A549 (cell line): ENCODE results near the gene TBX10. TPM values are rescaled to one million over a fixed set of nuclear protein-coding genes. Genes with fewer than 3 reads are reported as not detected.

Experiments used
- ATAC-seq, 2 experiments: fragments of 200-7000 bp in 1 of 2; fragments of >200 bp in 1 of 2; cut with Nextera tagmentation in 1 of 2; cut with Tn5 transposase in 1 of 2; 3 replicates each; pipeline versions ENCODE4 v1.8.0 to v1.9.1; 2018 to 2020; ENCODE audit warnings: mild to moderate bottlenecking in 1 of 2, moderate library complexity in 1 of 2
- CTCF ChIA-PET: fragments of 300-600 bp; sonication (Branson Sonifier 250); formaldehyde crosslinking; extraction: SDS; loops from one replicate; lab custom pipeline; 2021; ENCODE audit warnings: antibody characterized with exemption, inconsistent platforms; lab: Yijun Ruan, JAX
- POLR2A ChIA-PET: fragments of 350-600 bp; formaldehyde crosslinking; extraction: SDS; loops from one replicate; lab custom pipeline; 2021; ENCODE audit warnings: antibody characterized with exemption, inconsistent platforms; lab: Yijun Ruan, JAX
- DNase-seq, 2 experiments: peaks; one replicate each; pipeline versions ENCODE4 v3.0.0 to v3.0.0-alpha.2; 2011 to 2016; ENCODE audit warnings: low read depth in 1 of 2, low spot score in 1 of 2
- FAIRE-seq: peaks from 2 replicates; lab custom pipeline; 2011; peaks lifted over from hg19 to GRCh38; lab: Jason Lieb, UNC
- H3K27ac ChIP-seq, 2 experiments: fragments of >200 bp; sonication (Bioruptor Twin); formaldehyde crosslinking; 3 replicates each; pipeline ENCODE4 v1.5.1; 2016 to 2017
- H3K4me1 ChIP-seq: fragments of >200 bp; sonication (Bioruptor Twin); formaldehyde crosslinking; 3 replicates; pipeline ENCODE4 v1.6.1; 2016
- H3K4me2 ChIP-seq: fragments of >200 bp; sonication (Bioruptor Twin); formaldehyde crosslinking; 3 replicates; pipeline ENCODE4 v1.6.1; 2016
- H3K4me3 ChIP-seq: fragments of >200 bp; sonication (Bioruptor Twin); formaldehyde crosslinking; 3 replicates; pipeline ENCODE4 v1.5.1; 2016
- H3K9me3 ChIP-seq: fragments of >200 bp; sonication (Bioruptor Twin); formaldehyde crosslinking; 3 replicates; pipeline ENCODE4 v1.6.1; 2016
- CBX8 ChIP-seq: fragments of 200-600 bp; sonication (generic); IDR thresholded peaks from 2 replicates; pipeline ENCODE4 v1.6.1; 2016
- CEBPB ChIP-seq, 2 experiments: fragments of >200 bp in 1 of 2; sonication (Bioruptor Twin) in 1 of 2; formaldehyde crosslinking in 1 of 2; IDR thresholded peaks; 2 replicates each; pipeline ENCODE4 v1.6.1; 2012 to 2016
- CHD2 ChIP-seq: fragments of 150-350 bp; IDR thresholded peaks from 2 replicates; pipeline ENCODE4 v1.6.1; 2014; ENCODE audit warnings: low read length; ENCODE audit not compliant: partially characterized antibody
- CHD4 ChIP-seq: fragments of 200-600 bp; sonication (generic); IDR thresholded peaks from 2 replicates; pipeline ENCODE4 v1.6.1; 2016; ENCODE audit warnings: antibody characterized with exemption, mild to moderate bottlenecking, borderline replicate concordance
- EHF ChIP-seq: fragments of 250-450 bp; sonication (Bioruptor Pico); IDR thresholded peaks from 2 replicates; pipeline ENCODE4 v1.5.0; 2020; ENCODE audit warnings: mild to moderate bottlenecking
- ESRRA ChIP-seq: fragments of 150-350 bp; IDR thresholded peaks from 2 replicates; pipeline ENCODE4 v1.6.1; 2014; ENCODE audit warnings: mild to moderate bottlenecking, low read length, borderline replicate concordance
- HDAC2 ChIP-seq: fragments of 200-600 bp; sonication (generic); IDR thresholded peaks from 2 replicates; pipeline ENCODE4 v1.6.1; 2016
- RCOR1 ChIP-seq: fragments of 150-350 bp; IDR thresholded peaks from 2 replicates; pipeline ENCODE4 v1.6.1; 2014; ENCODE audit warnings: antibody characterized with exemption, low read length, low read depth
- TP53 ChIP-seq: fragments of 250-450 bp; sonication (Bioruptor Pico); IDR thresholded peaks from 2 replicates; pipeline ENCODE4 v1.5.0; 2021; ENCODE audit warnings: mild to moderate bottlenecking, moderate library complexity
- ZC3H11A ChIP-seq: fragments of 450-650 bp; IDR thresholded peaks from 2 replicates; pipeline ENCODE4 v1.6.1; 2014; ENCODE audit warnings: antibody characterized with exemption, mild to moderate bottlenecking
- ZNF302 ChIP-seq: fragments of 250-450 bp; sonication (Bioruptor Pico); IDR thresholded peaks from 2 replicates; pipeline ENCODE4 v1.9.0; 2021; ENCODE audit warnings: inconsistent platforms, mild to moderate bottlenecking, moderate library complexity
- WGBS: methylation state at CpG from one replicate; pipeline ENCODE4 v1.1.6; 2017; ENCODE audit errors: missing lambda C conversion rate; 5-methylcytosine and 5-hydroxymethylcytosine counted together
- polyA plus RNA-seq, 4 experiments: library from polyadenylated mRNA; depleted of rRNA in 3 of 4; stranded (reverse); fragments of >200 nt; fragmentation: RNase III in 1 of 4; extraction: RNeasy Plus Mini Kit Qiagen cat#74134 plus additional on column Dnase treatment in 1 of 4; gene quantifications; 2 replicates in 3 of 4; 3 replicates in 1 of 4; pipeline ENCODE4 v1.2.3, GENCODE V29; 2011 to 2017
- TF ChIP-seq, protein P1 (sequence below): fragments of 200-600 bp; sonication (generic); IDR thresholded peaks from 2 replicates; pipeline ENCODE4 v1.6.1; 2016; ENCODE audit warnings: antibody characterized with exemption, mild to moderate bottlenecking, moderate library complexity
- TF ChIP-seq, protein P2 (sequence below): fragments of 250-450 bp; sonication (Bioruptor Pico); IDR thresholded peaks from 2 replicates; pipeline ENCODE4 v1.5.0; 2021; ENCODE audit warnings: mild to moderate bottlenecking, moderate library complexity, borderline replicate concordance
- TF ChIP-seq, protein P3 (sequence below): IDR thresholded peaks from 2 replicates; pipeline ENCODE4 v1.6.1; 2012; ENCODE audit warnings: low read depth, borderline replicate concordance
- TF ChIP-seq, protein P4 (sequence below): fragments of 250-450 bp; sonication (Bioruptor Pico); IDR thresholded peaks from 2 replicates; pipeline ENCODE4 v1.5.0; 2020; ENCODE audit warnings: low read depth, mild to moderate bottlenecking, moderate library complexity
- TF ChIP-seq, protein P5 (sequence below): fragments of >200 bp; sonication (Bioruptor Twin); formaldehyde crosslinking; IDR thresholded peaks from 2 replicates; pipeline ENCODE4 v1.6.1; 2016
- TF ChIP-seq, protein P6 (sequence below): fragments of 450-650 bp; IDR thresholded peaks from 2 replicates; pipeline ENCODE4 v1.6.1; 2014; ENCODE audit warnings: antibody characterized with exemption

TBX10 gene
- polyA plus RNA-seq, 2 of the 4 experiments (the other 2 are of a cell fraction): not detected

DNA sequence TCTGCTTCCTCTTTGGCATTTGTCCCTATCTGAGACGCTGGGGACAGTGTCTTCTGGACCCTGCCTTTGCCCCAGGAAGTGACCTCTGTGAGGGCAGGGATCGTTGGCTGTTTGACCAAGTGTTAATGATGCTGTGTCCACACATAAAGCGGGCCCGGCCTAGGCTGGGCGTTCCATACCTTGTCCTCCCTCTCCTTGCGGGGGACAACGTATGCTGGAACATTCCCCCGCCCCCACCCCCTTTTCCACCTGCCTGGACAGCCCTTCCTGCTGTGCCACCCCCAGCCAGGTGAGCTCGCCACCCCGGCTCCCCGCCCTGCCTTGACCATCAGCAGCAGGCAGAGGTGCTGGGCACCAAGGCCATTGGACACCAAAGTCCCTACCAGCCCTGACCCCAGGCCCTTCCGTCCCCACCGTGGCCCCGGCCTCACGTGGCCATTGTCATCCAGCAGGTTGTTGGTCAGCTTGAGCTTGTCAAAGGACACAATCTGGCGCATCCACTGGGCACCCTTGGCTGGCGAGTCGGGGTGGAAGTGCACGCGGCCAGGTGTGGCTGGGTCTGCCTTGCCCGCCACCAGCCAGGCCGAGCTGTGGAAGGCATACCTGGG, 5.7 kb downstream of the TBX10 start:
- no peak overlapping the region for H3K4me3 ChIP-seq
- POLR2A ChIA-PET: no interaction called here
- DNase-seq (no peak), ATAC-seq (no peak), FAIRE-seq (no peak)
- TF ChIP-seq CHD4 (no peak), TP53 (no peak), HDAC2 (no peak), CHD2 (no peak), ZNF302 (CRISPR knock-in tag) (no peak), ESRRA (no peak), RCOR1 (no peak), CBX8 (no peak), ZC3H11A (no peak), EHF (CRISPR knock-in tag) (no peak), CEBPB (IDR thresholded peaks at IDR 0.05) (no peak)
- TF ChIP-seq, protein P1, sequence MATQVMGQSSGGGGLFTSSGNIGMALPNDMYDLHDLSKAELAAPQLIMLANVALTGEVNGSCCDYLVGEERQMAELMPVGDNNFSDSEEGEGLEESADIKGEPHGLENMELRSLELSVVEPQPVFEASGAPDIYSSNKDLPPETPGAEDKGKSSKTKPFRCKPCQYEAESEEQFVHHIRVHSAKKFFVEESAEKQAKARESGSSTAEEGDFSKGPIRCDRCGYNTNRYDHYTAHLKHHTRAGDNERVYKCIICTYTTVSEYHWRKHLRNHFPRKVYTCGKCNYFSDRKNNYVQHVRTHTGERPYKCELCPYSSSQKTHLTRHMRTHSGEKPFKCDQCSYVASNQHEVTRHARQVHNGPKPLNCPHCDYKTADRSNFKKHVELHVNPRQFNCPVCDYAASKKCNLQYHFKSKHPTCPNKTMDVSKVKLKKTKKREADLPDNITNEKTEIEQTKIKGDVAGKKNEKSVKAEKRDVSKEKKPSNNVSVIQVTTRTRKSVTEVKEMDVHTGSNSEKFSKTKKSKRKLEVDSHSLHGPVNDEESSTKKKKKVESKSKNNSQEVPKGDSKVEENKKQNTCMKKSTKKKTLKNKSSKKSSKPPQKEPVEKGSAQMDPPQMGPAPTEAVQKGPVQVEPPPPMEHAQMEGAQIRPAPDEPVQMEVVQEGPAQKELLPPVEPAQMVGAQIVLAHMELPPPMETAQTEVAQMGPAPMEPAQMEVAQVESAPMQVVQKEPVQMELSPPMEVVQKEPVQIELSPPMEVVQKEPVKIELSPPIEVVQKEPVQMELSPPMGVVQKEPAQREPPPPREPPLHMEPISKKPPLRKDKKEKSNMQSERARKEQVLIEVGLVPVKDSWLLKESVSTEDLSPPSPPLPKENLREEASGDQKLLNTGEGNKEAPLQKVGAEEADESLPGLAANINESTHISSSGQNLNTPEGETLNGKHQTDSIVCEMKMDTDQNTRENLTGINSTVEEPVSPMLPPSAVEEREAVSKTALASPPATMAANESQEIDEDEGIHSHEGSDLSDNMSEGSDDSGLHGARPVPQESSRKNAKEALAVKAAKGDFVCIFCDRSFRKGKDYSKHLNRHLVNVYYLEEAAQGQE: no peak
- TF ChIP-seq, protein P2, sequence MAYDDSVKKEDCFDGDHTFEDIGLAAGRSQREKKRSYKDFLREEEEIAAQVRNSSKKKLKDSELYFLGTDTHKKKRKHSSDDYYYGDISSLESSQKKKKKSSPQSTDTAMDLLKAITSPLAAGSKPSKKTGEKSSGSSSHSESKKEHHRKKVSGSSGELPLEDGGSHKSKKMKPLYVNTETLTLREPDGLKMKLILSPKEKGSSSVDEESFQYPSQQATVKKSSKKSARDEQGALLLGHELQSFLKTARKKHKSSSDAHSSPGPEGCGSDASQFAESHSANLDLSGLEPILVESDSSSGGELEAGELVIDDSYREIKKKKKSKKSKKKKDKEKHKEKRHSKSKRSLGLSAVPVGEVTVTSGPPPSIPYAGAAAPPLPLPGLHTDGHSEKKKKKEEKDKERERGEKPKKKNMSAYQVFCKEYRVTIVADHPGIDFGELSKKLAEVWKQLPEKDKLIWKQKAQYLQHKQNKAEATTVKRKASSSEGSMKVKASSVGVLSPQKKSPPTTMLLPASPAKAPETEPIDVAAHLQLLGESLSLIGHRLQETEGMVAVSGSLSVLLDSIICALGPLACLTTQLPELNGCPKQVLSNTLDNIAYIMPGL: no peak
- TF ChIP-seq, protein P3, sequence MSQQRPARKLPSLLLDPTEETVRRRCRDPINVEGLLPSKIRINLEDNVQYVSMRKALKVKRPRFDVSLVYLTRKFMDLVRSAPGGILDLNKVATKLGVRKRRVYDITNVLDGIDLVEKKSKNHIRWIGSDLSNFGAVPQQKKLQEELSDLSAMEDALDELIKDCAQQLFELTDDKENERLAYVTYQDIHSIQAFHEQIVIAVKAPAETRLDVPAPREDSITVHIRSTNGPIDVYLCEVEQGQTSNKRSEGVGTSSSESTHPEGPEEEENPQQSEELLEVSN: no peak
- TF ChIP-seq, protein P4, sequence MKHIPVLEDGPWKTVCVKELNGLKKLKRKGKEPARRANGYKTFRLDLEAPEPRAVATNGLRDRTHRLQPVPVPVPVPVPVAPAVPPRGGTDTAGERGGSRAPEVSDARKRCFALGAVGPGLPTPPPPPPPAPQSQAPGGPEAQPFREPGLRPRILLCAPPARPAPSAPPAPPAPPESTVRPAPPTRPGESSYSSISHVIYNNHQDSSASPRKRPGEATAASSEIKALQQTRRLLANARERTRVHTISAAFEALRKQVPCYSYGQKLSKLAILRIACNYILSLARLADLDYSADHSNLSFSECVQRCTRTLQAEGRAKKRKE: no peak
- TF ChIP-seq, protein P5, sequence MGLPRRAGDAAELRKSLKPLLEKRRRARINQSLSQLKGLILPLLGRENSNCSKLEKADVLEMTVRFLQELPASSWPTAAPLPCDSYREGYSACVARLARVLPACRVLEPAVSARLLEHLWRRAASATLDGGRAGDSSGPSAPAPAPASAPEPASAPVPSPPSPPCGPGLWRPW: no peak
- TF ChIP-seq, protein P6, sequence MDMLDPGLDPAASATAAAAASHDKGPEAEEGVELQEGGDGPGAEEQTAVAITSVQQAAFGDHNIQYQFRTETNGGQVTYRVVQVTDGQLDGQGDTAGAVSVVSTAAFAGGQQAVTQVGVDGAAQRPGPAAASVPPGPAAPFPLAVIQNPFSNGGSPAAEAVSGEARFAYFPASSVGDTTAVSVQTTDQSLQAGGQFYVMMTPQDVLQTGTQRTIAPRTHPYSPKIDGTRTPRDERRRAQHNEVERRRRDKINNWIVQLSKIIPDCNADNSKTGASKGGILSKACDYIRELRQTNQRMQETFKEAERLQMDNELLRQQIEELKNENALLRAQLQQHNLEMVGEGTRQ: no peak
- H3K4me2 ChIP-seq: no peak overlapping the region
- WGBS: 81% methylated on average over 10 of the region's 22 CpGs
- no peaks in the 10 kb centered on the region for H3K9me3 ChIP-seq
- no peak overlapping the region for H3K27ac ChIP-seq
- H3K4me1 ChIP-seq: peaks cover 6% of the 10 kb centered on the region; the same call in 2 of the 3 replicates
- CTCF ChIA-PET: interaction anchor here (0.7 to 14.1 kb wide), 4 partner anchors 14 to 104 kb away, joined by 3 to 181 read pairs (median 160); partner anchors contain the start of gene ACY3
